HL-60 (cell line): ENCODE measurements around the gene SMAD1.

Experiments
- GABPA ChIP-seq: IDR thresholded peaks from 2 replicates; pipeline ENCODE4 v1.6.1; 2012; ENCODE audit warnings: low read depth
- POLR2AphosphoS5 ChIP-seq: IDR thresholded peaks from 2 replicates; pipeline ENCODE4 v1.6.1; 2012; ENCODE audit warnings: low read depth
- SPI1 ChIP-seq: IDR thresholded peaks from 2 replicates; pipeline ENCODE4 v1.6.1; 2012; ENCODE audit warnings: low read depth, mild to moderate bottlenecking, borderline replicate concordance
- TF ChIP-seq, protein P1 (sequence below): IDR thresholded peaks from one replicate; pipeline ENCODE4 v1.5.1; 2011; ENCODE audit warnings: low read length, control low read depth, inconsistent platforms; ENCODE audit not compliant: insufficient read depth

GRCh38 chr4:145583191-145584055 lies 101.8 kb downstream of the SMAD1 start:
- TF ChIP-seq, protein P1, sequence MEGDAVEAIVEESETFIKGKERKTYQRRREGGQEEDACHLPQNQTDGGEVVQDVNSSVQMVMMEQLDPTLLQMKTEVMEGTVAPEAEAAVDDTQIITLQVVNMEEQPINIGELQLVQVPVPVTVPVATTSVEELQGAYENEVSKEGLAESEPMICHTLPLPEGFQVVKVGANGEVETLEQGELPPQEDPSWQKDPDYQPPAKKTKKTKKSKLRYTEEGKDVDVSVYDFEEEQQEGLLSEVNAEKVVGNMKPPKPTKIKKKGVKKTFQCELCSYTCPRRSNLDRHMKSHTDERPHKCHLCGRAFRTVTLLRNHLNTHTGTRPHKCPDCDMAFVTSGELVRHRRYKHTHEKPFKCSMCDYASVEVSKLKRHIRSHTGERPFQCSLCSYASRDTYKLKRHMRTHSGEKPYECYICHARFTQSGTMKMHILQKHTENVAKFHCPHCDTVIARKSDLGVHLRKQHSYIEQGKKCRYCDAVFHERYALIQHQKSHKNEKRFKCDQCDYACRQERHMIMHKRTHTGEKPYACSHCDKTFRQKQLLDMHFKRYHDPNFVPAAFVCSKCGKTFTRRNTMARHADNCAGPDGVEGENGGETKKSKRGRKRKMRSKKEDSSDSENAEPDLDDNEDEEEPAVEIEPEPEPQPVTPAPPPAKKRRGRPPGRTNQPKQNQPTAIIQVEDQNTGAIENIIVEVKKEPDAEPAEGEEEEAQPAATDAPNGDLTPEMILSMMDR = no peak
- TF ChIP-seq POLR2AphosphoS5 (no peak), GABPA (no peak), SPI1 (no peak)
